Neural cell (in vitro differentiated cells): ENCODE measurements around the gene PON3.

ENCODE experiments used
- CTCF ChIP-seq: fragments of 450-650 bp; IDR thresholded peaks from 2 replicates; pipeline ENCODE4 v1.5.1; 2014; ENCODE audit warnings: antibody characterized with exemption, mild to moderate bottlenecking, moderate library complexity; ENCODE audit not compliant: poor library complexity, severe bottlenecking
- EP300 ChIP-seq: fragments of 450-650 bp; conservative IDR thresholded peaks from 2 replicates; pipeline ENCODE4 v1.6.1; 2014; ENCODE audit warnings: antibody characterized with exemption, mild to moderate bottlenecking, moderate library complexity; ENCODE audit not compliant: poor library complexity, severe bottlenecking
- MXI1 ChIP-seq: fragments of 450-650 bp; conservative IDR thresholded peaks from 2 replicates; pipeline ENCODE4 v1.6.1; 2014; ENCODE audit warnings: antibody characterized with exemption, mild to moderate bottlenecking; ENCODE audit not compliant: poor library complexity, severe bottlenecking
- POLR2AphosphoS5 ChIP-seq: IDR thresholded peaks from 2 replicates; pipeline ENCODE4 v1.6.1; 2012
- REST ChIP-seq: IDR thresholded peaks from 2 replicates; pipeline ENCODE4 v1.6.1; 2012; ENCODE audit warnings: borderline replicate concordance
- SMC3 ChIP-seq: fragments of 450-650 bp; conservative IDR thresholded peaks from 2 replicates; pipeline ENCODE4 v1.6.1; 2014; ENCODE audit warnings: antibody characterized with exemption, mild to moderate bottlenecking, moderate library complexity; ENCODE audit not compliant: poor library complexity
- TAF1 ChIP-seq: IDR thresholded peaks from 2 replicates; pipeline ENCODE4 v1.6.1; 2012; ENCODE audit warnings: low read depth

DNA sequence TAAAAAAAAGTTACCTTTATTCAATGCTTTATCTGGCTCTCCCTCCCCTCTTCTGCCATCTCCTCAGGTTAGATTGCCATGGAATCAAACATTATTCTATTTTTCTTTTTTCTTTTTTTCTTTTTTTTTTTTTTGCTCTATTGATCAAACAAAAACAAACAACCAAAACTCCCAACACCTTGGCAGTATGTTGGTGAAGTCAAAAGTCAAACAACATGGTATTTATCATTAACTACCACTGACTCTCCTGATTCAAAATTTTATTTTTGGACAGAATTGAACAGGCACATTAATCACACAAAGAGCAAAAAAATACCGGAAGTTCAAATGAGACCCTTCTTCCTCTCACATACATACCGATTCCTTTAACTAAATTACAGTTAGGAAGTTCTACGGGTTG, 78.2 kb downstream of the PON3 start:
- TF ChIP-seq CTCF, result no peak
- TF ChIP-seq TAF1, result no peak
- TF ChIP-seq POLR2AphosphoS5, result no peak
- no peak for TF ChIP-seq MXI1
- TF ChIP-seq REST, result no peak
- no peak for TF ChIP-seq EP300
- TF ChIP-seq SMC3, result no peak
